HepG2 (cell line): ENCODE data around the gene PRUNE1. TPM values are rescaled to one million over a fixed set of nuclear protein-coding genes. Genes with fewer than 3 reads are reported as not detected.

ENCODE experiments used
- CBX5 ChIP-seq: sonication (generic); formaldehyde crosslinking; IDR thresholded peaks from 2 replicates; pipeline ENCODE4 v1.4.0; 2020; ENCODE audit warnings: missing genetic modification reagents, borderline replicate concordance
- FOXA3 ChIP-seq: IDR thresholded peaks from 2 replicates; pipeline ENCODE4 v1.6.1; 2016; ENCODE audit warnings: missing genetic modification reagents, missing compliant biosample characterization
- JUN ChIP-seq: sonication (generic); formaldehyde crosslinking; IDR thresholded peaks from 2 replicates; pipeline ENCODE4 v1.4.0; 2020; ENCODE audit warnings: mild to moderate bottlenecking, missing genetic modification reagents
- JUND ChIP-seq: sonication (generic); formaldehyde crosslinking; IDR thresholded peaks from 2 replicates; pipeline ENCODE4 v1.8.0; 2022; ENCODE audit warnings: mild to moderate bottlenecking, missing genetic modification reagents
- KDM2A ChIP-seq: sonication (generic); formaldehyde crosslinking; IDR thresholded peaks from 2 replicates; pipeline ENCODE4 v1.4.0; 2020; ENCODE audit warnings: low read depth, missing genetic modification reagents, borderline replicate concordance
- MED1 ChIP-seq: sonication (generic); formaldehyde crosslinking; IDR thresholded peaks from 2 replicates; pipeline ENCODE4 v1.4.0; 2020; ENCODE audit warnings: missing genetic modification reagents
- MTA3 ChIP-seq: sonication (generic); formaldehyde crosslinking; IDR thresholded peaks from 2 replicates; pipeline ENCODE4 v1.4.0; 2020; ENCODE audit warnings: missing genetic modification reagents
- RBM39 ChIP-seq: fragments of 200-400 bp; formaldehyde crosslinking; IDR thresholded peaks from one replicate; pipeline ENCODE4 v1.6.1; 2018; ENCODE audit warnings: antibody characterized with exemption, mild to moderate bottlenecking, low read depth, low read length; ENCODE audit not compliant: poor library complexity, severe bottlenecking
- RXRB ChIP-seq: IDR thresholded peaks from 2 replicates; pipeline ENCODE4 v1.6.1; 2016; ENCODE audit warnings: borderline replicate concordance, missing genetic modification reagents, missing compliant biosample characterization
- SP1 ChIP-seq, 2 experiments: fragments of 450-650 bp in 1 of 2; sonication (generic) in 1 of 2; formaldehyde crosslinking in 1 of 2; IDR thresholded peaks; 2 replicates each; pipeline versions ENCODE4 v1.4.0 to v1.6.1; 2016 to 2020; ENCODE audit warnings: missing genetic modification reagents in 1 of 2
- ZNF441 ChIP-seq: sonication (generic); formaldehyde crosslinking; IDR thresholded peaks from 2 replicates; pipeline ENCODE4 v1.7.0; 2021; ENCODE audit warnings: missing genetic modification reagents, borderline replicate concordance
- polyA plus RNA-seq, 8 experiments: library from polyadenylated mRNA; depleted of rRNA in 3 of 8; stranded (reverse) in 7 of 8; unstranded in 1 of 8; fragments of >200 nt; fragmentation: Illumina TruSeq in 4 of 8; extraction: Trizol in 4 of 8; gene quantifications; 2 replicates each; pipeline versions ENCODE4 v1.2.1 to v1.2.3, GENCODE V29; 2011 to 2016; ENCODE audit warnings: low read depth in 4 of 8, missing spikeins in 1 of 8, mixed read lengths in 1 of 8; ENCODE audit not compliant: insufficient read depth in 1 of 8
- total RNA-seq, 5 experiments: library from RNA; depleted of rRNA; stranded (reverse); fragments of >200 nt; fragmentation: Illumina TruSeq; extraction: Trizol; gene quantifications; 2 replicates each; pipeline ENCODE4 v1.2.3, GENCODE V29; 2016; ENCODE audit warnings: low read depth in 1 of 5
- TF ChIP-seq, protein P1 (sequence below): sonication (generic); formaldehyde crosslinking; IDR thresholded peaks from 2 replicates; pipeline ENCODE4 v1.4.0; 2020; ENCODE audit warnings: missing genetic modification reagents
- TF ChIP-seq, protein P2 (sequence below): sonication (generic); formaldehyde crosslinking; IDR thresholded peaks from 2 replicates; pipeline ENCODE4 v1.4.0; 2020; ENCODE audit warnings: low read depth, missing genetic modification reagents
- TF ChIP-seq, protein P3 (sequence below): sonication (generic); formaldehyde crosslinking; IDR thresholded peaks from 2 replicates; pipeline ENCODE4 v1.4.0; 2020; ENCODE audit warnings: missing genetic modification reagents

Gene PRUNE1
- total and polyA plus RNA-seq, 2 of the 13 experiments (the other 11 are each of a cell fraction or from before 2014, with no cell fraction given), result 19.0 to 31.9 TPM

DNA sequence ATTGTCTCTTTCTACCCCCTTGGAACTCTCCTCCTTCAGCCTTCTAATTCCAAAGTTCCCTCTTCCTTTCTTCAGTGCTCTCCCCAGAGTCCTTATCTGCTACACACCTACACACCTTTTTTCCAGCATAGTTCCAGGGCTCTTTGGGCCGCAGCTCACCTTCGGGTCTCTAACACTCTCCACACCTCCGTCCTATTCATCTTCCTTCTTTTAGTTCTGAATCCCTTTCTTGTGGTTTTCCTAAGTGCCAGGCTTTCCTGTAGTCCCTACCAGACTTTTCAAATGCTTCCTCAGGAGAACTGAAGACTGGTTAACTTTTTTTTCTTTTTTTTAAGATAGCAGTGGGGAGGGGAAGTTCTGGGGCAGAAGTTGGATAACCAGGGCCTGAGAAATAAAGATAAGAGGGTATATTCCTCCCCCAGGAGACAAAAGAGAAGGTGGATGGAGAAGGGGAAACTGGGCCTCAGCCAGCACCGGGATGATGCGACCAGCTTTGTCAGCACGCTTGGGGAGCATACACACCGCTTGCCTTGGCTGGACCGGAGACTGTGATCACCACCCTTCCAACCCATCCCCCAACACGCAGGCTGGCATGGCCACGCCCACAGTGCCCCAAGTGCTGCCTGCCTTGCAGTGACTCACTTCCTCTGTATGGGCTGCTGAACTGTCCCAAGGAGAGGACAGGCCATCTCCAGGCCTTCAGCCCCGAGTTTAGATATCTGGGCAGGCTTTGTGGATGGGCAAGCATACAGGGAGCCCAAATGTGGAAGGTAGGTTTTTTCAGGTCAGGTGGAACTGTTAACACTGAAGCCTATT is 31.2 kb upstream of the PRUNE1 start (continued):
- TF ChIP-seq MTA3 (no peak), RXRB (CRISPR knock-in tag) (peak; percentile 54; the same call in 1 of the 2 replicates), RBM39 (no peak), ZNF441 (no peak), JUND (peak; percentile 71; the same call in 1 of the 2 replicates), FOXA3 (CRISPR knock-in tag) (0 out of 2 replicates have a peak, but pooled peaks have one; percentile 31), KDM2A (CRISPR knock-in tag) (peak; percentile 75), SP1 (IDR thresholded peaks at IDR 0.05) (no peak), SP1 (CRISPR knock-in tag; IDR thresholded peaks at IDR 0.05) (peak; percentile 90), CBX5 (CRISPR knock-in tag) (peak; percentile 75; the same call in 1 of the 2 replicates), JUN (CRISPR knock-in tag) (0 out of 2 replicates have a peak, but pooled peaks have one; percentile 43), MED1 (CRISPR knock-in tag) (peak; percentile 46; the same call in 1 of the 2 replicates)
- TF ChIP-seq, protein P1, sequence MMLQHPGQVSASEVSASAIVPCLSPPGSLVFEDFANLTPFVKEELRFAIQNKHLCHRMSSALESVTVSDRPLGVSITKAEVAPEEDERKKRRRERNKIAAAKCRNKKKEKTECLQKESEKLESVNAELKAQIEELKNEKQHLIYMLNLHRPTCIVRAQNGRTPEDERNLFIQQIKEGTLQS (CRISPR knock-in tag), result peak; percentile 27; the same call in 1 of the 2 replicates
- TF ChIP-seq, protein P2, sequence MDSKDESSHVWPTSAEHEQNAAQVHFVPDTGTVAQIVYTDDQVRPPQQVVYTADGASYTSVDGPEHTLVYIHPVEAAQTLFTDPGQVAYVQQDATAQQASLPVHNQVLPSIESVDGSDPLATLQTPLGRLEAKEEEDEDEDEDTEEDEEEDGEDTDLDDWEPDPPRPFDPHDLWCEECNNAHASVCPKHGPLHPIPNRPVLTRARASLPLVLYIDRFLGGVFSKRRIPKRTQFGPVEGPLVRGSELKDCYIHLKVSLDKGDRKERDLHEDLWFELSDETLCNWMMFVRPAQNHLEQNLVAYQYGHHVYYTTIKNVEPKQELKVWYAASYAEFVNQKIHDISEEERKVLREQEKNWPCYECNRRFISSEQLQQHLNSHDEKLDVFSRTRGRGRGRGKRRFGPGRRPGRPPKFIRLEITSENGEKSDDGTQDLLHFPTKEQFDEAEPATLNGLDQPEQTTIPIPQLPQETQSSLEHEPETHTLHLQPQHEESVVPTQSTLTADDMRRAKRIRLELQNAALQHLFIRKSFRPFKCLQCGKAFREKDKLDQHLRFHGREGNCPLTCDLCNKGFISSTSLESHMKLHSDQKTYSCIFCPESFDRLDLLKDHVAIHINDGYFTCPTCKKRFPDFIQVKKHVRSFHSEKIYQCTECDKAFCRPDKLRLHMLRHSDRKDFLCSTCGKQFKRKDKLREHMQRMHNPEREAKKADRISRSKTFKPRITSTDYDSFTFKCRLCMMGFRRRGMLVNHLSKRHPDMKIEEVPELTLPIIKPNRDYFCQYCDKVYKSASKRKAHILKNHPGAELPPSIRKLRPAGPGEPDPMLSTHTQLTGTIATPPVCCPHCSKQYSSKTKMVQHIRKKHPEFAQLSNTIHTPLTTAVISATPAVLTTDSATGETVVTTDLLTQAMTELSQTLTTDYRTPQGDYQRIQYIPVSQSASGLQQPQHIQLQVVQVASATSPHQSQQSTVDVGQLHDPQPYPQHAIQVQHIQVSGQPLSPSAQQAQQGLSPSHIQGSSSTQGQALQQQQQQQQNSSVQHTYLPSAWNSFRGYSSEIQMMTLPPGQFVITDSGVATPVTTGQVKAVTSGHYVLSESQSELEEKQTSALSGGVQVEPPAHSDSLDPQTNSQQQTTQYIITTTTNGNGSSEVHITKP (CRISPR knock-in tag), result peak; percentile 47; the same call in 1 of the 2 replicates
- TF ChIP-seq, protein P3, sequence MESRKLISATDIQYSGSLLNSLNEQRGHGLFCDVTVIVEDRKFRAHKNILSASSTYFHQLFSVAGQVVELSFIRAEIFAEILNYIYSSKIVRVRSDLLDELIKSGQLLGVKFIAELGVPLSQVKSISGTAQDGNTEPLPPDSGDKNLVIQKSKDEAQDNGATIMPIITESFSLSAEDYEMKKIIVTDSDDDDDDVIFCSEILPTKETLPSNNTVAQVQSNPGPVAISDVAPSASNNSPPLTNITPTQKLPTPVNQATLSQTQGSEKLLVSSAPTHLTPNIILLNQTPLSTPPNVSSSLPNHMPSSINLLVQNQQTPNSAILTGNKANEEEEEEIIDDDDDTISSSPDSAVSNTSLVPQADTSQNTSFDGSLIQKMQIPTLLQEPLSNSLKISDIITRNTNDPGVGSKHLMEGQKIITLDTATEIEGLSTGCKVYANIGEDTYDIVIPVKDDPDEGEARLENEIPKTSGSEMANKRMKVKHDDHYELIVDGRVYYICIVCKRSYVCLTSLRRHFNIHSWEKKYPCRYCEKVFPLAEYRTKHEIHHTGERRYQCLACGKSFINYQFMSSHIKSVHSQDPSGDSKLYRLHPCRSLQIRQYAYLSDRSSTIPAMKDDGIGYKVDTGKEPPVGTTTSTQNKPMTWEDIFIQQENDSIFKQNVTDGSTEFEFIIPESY (CRISPR knock-in tag), result 0 out of 2 replicates have a peak, but pooled peaks have one; percentile 24
- TF ChIP-seq, all 625 proteins: peak for 60
